HL-60 (cell line): ENCODE measurements around the gene SRPK2.

Experiments
- DNase-seq, 2 experiments: peaks; one replicate each; pipeline ENCODE4 v3.0.0-alpha.2; 2010 to 2020; ENCODE audit warnings: low read depth in 1 of 2, low spot score in 1 of 2
- H3K27ac ChIP-seq: fragments of 250-450 bp; sonication (Bioruptor Pico); replicated peaks from 2 replicates; pipeline ENCODE4 v1.5.1; 2020; ENCODE audit warnings: mild to moderate bottlenecking, moderate library complexity
- H3K27me3 ChIP-seq: fragments of 250-450 bp; sonication (Bioruptor Pico); 2 replicates; pipeline ENCODE4 v1.5.1; 2021; ENCODE audit warnings: mild to moderate bottlenecking, moderate library complexity; ENCODE audit not compliant: insufficient read depth, poor library complexity, severe bottlenecking
- H3K4me3 ChIP-seq: replicated peaks from 2 replicates; pipeline ENCODE4 v1.5.1; 2011; ENCODE audit warnings: mild to moderate bottlenecking, control low read depth, low read length; ENCODE audit not compliant: insufficient read depth
- CTCF ChIP-seq: IDR thresholded peaks from one replicate; pipeline ENCODE4 v1.5.1; 2011; ENCODE audit warnings: low read length, control low read depth, inconsistent platforms; ENCODE audit not compliant: insufficient read depth
- GABPA ChIP-seq: IDR thresholded peaks from 2 replicates; pipeline ENCODE4 v1.6.1; 2012; ENCODE audit warnings: low read depth
- POLR2AphosphoS5 ChIP-seq: IDR thresholded peaks from 2 replicates; pipeline ENCODE4 v1.6.1; 2012; ENCODE audit warnings: low read depth
- REST ChIP-seq: IDR thresholded peaks from 2 replicates; pipeline ENCODE4 v1.6.1; 2012; ENCODE audit warnings: low read depth; ENCODE audit not compliant: insufficient replicate concordance
- SPI1 ChIP-seq: IDR thresholded peaks from 2 replicates; pipeline ENCODE4 v1.6.1; 2012; ENCODE audit warnings: low read depth, mild to moderate bottlenecking, borderline replicate concordance

SRPK2 gene

DNA sequence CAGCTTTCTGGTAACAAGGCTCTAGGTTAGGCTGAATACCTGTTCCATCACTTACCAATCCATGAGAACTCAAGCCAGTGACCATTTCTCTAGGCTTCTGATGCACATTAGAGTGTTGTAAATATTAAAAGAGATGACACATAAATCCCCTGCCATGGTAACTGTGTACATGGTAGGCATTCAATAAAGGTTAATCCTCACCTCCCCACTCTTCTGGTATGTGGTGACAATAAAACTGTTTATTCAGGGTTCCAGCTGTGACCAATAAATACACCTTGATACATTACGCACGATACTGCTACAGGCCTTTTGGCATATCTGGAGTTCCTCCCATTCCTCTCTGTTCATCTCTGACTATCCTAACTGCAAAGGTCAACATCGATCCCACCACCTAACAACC, 171.9 kb downstream of the SRPK2 start:
- DNase-seq = no peak
- Histone ChIP-seq H3K27ac (no peak overlapping the region), H3K4me3 (no peak overlapping the region), H3K27me3 (no peaks in the 10 kb centered on the region)
- no peak for TF ChIP-seq CTCF
- TF ChIP-seq GABPA = no peak
- TF ChIP-seq REST = no peak
- TF ChIP-seq SPI1 = no peak
- TF ChIP-seq POLR2AphosphoS5 = no peak

DNA sequence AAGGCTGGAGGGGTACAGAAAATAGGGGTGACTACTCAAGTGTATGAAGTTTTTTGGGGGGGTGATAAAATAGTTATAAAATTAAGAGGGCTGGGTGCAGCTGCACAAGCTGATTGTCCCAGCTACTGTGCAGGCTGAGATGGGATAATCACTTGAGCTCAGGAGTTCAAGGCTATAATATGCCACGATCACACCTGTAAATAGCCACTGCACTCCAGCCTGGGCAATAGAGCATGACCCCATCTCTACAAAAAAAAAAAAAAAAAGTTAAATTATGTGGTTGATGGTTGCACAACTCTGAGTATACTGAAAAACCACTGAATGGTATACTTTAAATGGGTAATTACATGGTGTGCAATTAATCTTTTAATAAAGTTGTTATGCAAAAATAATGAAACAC, 172.9 kb downstream of the SRPK2 start:
- no peak overlapping the region for H3K4me3 ChIP-seq
- H3K27ac ChIP-seq = no peak overlapping the region
- no peaks in the 10 kb centered on the region for H3K27me3 ChIP-seq
- no peak for DNase-seq
- TF ChIP-seq GABPA (no peak), CTCF (no peak), POLR2AphosphoS5 (no peak), SPI1 (no peak), REST (no peak)

GRCh38 chr7:105215182-105215581, 173.5 kb downstream of the SRPK2 start:
- TF ChIP-seq POLR2AphosphoS5 (no peak), SPI1 (no peak), GABPA (no peak), CTCF (no peak), REST (no peak)
- no peaks in the 10 kb centered on the region for H3K27me3 ChIP-seq
- no peak overlapping the region for H3K4me3 ChIP-seq
- H3K27ac ChIP-seq = no peak overlapping the region
- no peak for DNase-seq
